RPMI8226 (cell line): ENCODE results near the gene NDUFV1.
A peak's percentile ranks its signal among the peaks of the same experiment; 100 is the strongest.
"Not testable (repeated sequence)": the region's sequence is repeated elsewhere in the genome, so short reads cannot be mapped to it uniquely, and the experiment has no call there.

Source experiments
- DNase-seq: peaks from one replicate; pipeline ENCODE4 v3.0.0-alpha.2; 2015

NDUFV1 gene

GRCh38 chr11:67586568-67587250, 20.0 kb upstream of the NDUFV1 start:
- DNase-seq: no peak

- no peak for DNase-seq
Measured at GRCh38 chr11:67588136-67588503, 18.6 kb upstream of the NDUFV1 start.

- DNase-seq: not testable (repeated sequence)
Measured at GRCh38 chr11:67588899-67589415, 17.8 kb upstream of the NDUFV1 start.

GRCh38 chr11:67592880-67593564, 13.7 kb upstream of the NDUFV1 start:
- no peak for DNase-seq

- DNase-seq: no peak
Measured at GRCh38 chr11:67593565-67593905, 13.2 kb upstream of the NDUFV1 start.

GRCh38 chr11:67594480-67594879, 12.3 kb upstream of the NDUFV1 start:
- DNase-seq: no peak

- no peak for DNase-seq
Measured at GRCh38 chr11:67596753-67597300, 9.9 kb upstream of the NDUFV1 start.

GRCh38 chr11:67597458-67597857, 9.3 kb upstream of the NDUFV1 start:
- DNase-seq: not testable (repeated sequence)

- not testable (repeated sequence) for DNase-seq
Measured at GRCh38 chr11:67597963-67598362, 8.8 kb upstream of the NDUFV1 start.

- no peak for DNase-seq
Measured at GRCh38 chr11:67599149-67599548, 7.6 kb upstream of the NDUFV1 start.

- DNase-seq: peak; percentile 25
Measured at GRCh38 chr11:67600324-67601029, 6.3 kb upstream of the NDUFV1 start.

- no peak for DNase-seq
Measured at GRCh38 chr11:67601098-67601497, 5.6 kb upstream of the NDUFV1 start.

GRCh38 chr11:67604119-67604518, 2.6 kb upstream of the NDUFV1 start:
- not testable (repeated sequence) for DNase-seq

GRCh38 chr11:67604815-67605214, 1.9 kb upstream of the NDUFV1 start:
- DNase-seq: no peak

GRCh38 chr11:67605231-67606011, 1.3 kb upstream of the NDUFV1 start:
- DNase-seq: no peak

- DNase-seq: no peak
Measured at GRCh38 chr11:67606093-67606491, 644 bp upstream of the NDUFV1 start.

- DNase-seq: no peak
Measured at GRCh38 chr11:67607507-67607906, 771 bp downstream of the NDUFV1 start.

- DNase-seq: no peak
Measured at GRCh38 chr11:67608486-67608885, 1.8 kb downstream of the NDUFV1 start.

- DNase-seq: no peak
Measured at GRCh38 chr11:67609316-67609715, 2.6 kb downstream of the NDUFV1 start.

- no peak for DNase-seq
Measured at GRCh38 chr11:67610302-67610868, 3.6 kb downstream of the NDUFV1 start.

- no peak for DNase-seq
Measured at GRCh38 chr11:67611165-67611564, 4.4 kb downstream of the NDUFV1 start.
